Stimulated activated CD4-positive, alpha-beta T cell treated with anti-CD3 and anti-CD28 coated beads, TNF-alpha, amount 100 ng/mL, for 48 hours (primary cell): ENCODE results near the gene NUMB.

Experiments
- DNase-seq, 3 donors: peaks; one replicate each; pipeline ENCODE4 v3.0.0-alpha.2; 2020; ENCODE audit warnings: low read depth in 3 of 3

NUMB gene

DNA sequence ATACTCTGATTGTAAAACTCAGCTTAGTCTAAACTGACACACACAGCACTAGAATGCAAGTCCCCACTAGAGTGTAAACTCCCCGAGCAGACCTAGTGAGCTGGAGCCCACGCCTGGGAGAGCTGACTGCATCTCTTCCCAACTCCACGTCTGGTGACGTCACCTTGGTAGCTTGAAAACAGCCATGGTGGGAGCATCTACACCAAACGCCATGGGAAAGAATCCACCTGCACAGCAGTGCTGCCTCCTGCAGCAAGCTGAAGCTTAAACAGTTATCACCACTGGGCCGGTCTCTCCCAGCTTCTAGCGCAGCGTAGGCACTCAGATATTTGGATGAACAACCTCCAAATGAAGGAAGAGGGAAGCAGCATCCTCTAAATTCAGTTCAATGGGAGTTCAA, 225.4 kb downstream of the NUMB start:
- DNase-seq = no peak

DNA sequence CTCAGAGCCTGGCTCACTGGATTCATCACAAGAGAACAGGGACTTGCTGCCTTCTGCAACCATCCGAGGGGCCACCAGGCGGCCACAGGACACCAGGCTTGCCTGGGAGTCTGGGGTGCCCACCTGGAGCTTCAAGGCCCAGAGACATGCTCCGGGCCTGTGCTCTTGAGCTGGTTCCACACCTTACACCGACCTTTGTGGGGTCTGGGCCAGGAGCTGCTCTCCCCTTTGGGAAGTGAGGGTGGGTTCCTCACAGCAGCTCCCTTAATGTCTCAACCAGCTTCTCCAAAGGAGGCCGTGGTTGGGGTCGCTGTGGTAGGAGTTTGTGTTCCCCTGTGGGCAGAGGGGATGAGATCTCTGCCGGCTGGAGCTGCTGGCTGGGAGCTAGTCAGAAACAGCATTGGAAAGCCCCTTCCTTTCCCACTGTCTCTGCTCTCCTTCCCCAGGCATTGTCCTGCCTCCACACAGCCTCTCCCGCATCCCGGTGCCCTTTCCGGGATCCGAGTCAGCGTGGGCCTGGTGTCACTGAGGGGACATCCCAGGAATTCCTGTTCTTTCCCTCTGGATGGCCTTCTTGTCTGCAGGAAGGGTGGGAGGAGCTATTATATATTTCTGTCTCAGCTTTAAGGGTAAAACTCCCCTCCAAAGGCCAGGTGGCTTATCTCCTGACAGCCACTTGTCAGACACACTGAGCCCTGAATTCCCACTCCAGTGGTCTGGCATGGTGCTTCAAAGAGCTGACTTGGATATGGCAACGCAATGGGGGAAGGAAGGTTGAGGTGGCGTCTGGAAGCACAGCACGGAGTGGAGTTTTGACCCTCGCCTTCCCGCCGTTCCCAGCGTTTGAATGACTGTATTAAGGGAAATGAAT, 226.1 kb downstream of the NUMB start:
- no peak for DNase-seq

DNA sequence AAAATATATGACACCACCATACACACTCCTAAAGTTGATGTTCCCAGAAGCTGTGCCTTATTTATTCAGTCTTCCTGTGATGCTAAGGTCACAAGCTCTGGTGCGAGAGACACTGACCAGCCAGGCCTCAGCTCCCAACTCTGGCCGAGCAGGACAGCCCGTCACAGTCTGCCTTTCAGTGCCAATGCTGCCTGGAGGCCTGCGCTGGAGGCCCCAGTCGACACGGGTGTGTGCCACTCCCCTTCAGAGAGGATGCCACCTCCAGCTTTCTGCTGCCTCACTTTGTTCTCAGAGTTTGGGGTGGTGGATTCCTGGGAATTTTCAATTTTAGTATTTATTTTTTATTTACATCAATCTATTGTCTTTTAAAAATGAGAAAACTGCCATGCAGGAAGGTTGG, 228.3 kb downstream of the NUMB start:
- DNase-seq = no peak

DNA sequence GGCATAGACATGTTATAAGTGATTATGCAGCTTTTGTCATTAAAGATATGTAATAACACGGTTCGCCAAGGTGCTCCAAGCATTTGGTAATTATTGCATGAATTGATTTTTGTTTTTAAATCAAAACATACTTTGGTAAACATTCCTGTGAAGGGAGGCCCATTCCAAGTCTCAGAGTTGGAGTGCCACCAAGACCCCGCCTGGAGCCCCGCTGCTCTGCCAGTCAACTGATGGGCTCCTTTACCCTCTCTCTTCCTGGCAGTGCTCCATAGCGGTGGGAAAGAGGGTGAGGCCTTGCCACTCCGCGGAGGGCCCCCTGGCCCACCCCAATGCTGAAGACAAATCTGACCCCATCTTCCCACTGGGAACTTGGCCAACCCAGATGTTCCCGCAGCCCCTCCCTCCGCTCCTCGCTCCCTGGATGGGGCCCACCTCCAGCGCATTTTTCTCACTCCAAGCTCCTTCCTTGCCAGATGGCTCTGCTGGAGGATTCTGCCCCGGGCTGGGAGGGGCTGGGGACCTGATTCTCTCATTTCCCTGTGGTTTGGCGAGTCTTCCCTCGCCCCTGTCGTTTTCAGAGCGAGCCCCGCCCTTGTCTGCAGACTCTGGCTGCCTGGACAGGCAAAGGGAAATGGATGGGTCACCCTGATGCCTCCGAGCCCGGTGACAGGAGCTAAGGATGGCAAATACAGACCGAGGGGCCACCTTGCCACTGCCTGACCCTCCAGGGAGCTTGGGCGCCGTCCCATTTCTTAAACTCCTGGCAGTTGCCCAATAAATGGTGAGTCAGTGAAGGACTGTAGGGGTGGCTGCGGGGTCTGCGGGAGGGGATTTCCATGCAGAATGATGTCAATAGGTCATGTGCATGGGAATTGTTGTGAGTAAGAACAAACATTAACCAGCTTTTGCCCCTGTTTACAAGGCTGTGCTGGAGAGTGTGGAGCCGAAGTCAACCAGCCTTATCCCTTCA, 230.2 kb downstream of the NUMB start:
- DNase-seq = no peak

DNA sequence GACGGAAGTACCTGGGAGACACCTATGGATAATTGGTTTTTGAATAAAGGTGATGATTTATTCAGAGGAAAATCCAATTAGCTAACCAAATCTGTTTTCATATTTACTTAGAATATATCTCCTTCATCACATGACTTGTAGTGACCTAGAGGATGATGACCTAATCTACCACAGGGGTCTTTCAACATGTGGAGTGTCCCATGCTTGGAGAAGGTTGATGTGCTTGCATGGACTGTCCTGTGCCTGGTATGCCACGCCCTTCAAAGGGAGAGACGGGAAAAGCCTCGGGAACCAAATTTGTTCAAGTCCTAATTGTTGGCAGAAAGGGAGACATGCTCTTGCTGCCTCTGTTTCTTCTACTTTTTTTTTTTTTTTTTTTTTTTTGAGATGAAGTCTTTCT, 232.8 kb downstream of the NUMB start:
- DNase-seq = no peak
